GM23338 (cell line): Measurements from ENCODE around the gene FBXO31.

Experiments used
- CREB1 ChIP-seq: fragments of 250-450 bp; sonication (Bioruptor Pico); IDR thresholded peaks from 2 replicates; pipeline ENCODE4 v1.5.0; 2020; ENCODE audit warnings: low read depth, mild to moderate bottlenecking, moderate library complexity
- EZH2 ChIP-seq: fragments of 200-600 bp; sonication (generic); IDR thresholded peaks from one replicate; pipeline ENCODE4 v1.8.0; 2017; ENCODE audit warnings: antibody characterized with exemption, mild to moderate bottlenecking, low read depth; ENCODE audit not compliant: unreplicated experiment
- EZH2phosphoT487 ChIP-seq: fragments of 200-600 bp; sonication (generic); IDR thresholded peaks from one replicate; pipeline ENCODE4 v1.8.1; 2018; ENCODE audit warnings: antibody characterized with exemption; ENCODE audit not compliant: unreplicated experiment
- POLR2AphosphoS5 ChIP-seq: IDR thresholded peaks from 2 replicates; pipeline ENCODE4 v1.6.1; 2016; ENCODE audit warnings: antibody characterized with exemption, low read depth
- STAT1 ChIP-seq: IDR thresholded peaks from one replicate; pipeline ENCODE4 v1.6.1; 2016; ENCODE audit warnings: antibody characterized with exemption; ENCODE audit not compliant: unreplicated experiment
- ZNF114 ChIP-seq: fragments of 250-450 bp; sonication (Bioruptor Pico); IDR thresholded peaks from 2 replicates; pipeline ENCODE4 v1.5.0; 2020; ENCODE audit warnings: mild to moderate bottlenecking, moderate library complexity
- ZNF331 ChIP-seq: fragments of 250-450 bp; sonication (Bioruptor Pico); IDR thresholded peaks from 2 replicates; pipeline ENCODE4 v1.5.0; 2020; ENCODE audit warnings: low read depth, mild to moderate bottlenecking, moderate library complexity
- TF ChIP-seq, protein P1 (sequence below), 2 experiments: fragments of 200-600 bp in 1 of 2; sonication (generic) in 1 of 2; conservative IDR thresholded peaks; 2 replicates each; pipeline versions ENCODE4 v1.5.1 to v1.6.1; 2016 to 2017; ENCODE audit warnings: antibody characterized with exemption in 2 of 2, low read depth in 2 of 2, mild to moderate bottlenecking in 2 of 2, moderate library complexity in 1 of 2
- TF ChIP-seq, protein P2 (sequence below): IDR thresholded peaks from one replicate; pipeline ENCODE4 v1.6.1; 2018; ENCODE audit warnings: antibody characterized with exemption; ENCODE audit not compliant: unreplicated experiment
- TF ChIP-seq, protein P3 (sequence below): IDR thresholded peaks from 2 replicates; pipeline ENCODE4 v1.6.1; 2016; ENCODE audit warnings: antibody characterized with exemption
- TF ChIP-seq, protein P4 (sequence below): fragments of 250-450 bp; sonication (Bioruptor Pico); IDR thresholded peaks from 2 replicates; pipeline ENCODE4 v1.5.0; 2020; ENCODE audit warnings: mild to moderate bottlenecking, moderate library complexity

DNA sequence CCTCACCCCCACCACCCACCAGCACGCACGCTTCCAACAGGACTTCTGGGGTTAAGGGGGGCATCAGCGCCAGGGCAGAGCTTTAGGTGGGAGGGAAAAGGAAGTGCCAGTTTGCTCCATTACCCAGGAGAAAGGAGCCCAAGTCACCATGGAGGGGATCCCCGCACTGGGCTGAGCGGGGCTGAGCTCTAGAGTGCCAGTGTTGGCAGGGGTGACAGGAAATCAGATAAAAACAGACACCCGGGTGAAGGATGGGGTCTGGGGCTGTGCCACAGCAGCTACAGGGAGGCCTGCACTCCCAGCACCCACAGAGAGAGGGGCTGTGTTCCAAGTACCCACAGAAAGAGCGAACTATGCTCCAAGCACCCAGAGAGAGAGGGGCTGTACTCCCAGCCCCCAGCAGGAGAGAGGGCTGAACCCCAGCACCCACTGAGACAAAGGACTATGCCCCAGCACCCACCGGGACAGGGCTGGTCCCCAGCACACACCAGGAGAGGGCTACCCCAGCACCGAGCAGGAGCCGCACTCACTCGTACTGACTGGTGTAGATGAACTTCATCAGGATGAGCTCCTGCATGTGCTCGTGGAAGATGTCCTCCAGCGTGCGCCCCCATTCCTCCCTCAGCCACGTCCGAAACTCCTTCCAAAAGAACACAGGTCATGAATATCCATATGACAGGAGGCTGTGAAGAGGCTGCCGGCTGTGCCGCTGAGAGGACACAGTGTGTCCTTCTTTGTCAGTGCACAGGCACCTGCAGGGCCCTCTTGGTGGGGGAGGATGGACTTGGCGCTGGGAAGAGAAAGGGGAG lies 47.7 kb downstream of the FBXO31 start:
- TF ChIP-seq, protein P1, sequence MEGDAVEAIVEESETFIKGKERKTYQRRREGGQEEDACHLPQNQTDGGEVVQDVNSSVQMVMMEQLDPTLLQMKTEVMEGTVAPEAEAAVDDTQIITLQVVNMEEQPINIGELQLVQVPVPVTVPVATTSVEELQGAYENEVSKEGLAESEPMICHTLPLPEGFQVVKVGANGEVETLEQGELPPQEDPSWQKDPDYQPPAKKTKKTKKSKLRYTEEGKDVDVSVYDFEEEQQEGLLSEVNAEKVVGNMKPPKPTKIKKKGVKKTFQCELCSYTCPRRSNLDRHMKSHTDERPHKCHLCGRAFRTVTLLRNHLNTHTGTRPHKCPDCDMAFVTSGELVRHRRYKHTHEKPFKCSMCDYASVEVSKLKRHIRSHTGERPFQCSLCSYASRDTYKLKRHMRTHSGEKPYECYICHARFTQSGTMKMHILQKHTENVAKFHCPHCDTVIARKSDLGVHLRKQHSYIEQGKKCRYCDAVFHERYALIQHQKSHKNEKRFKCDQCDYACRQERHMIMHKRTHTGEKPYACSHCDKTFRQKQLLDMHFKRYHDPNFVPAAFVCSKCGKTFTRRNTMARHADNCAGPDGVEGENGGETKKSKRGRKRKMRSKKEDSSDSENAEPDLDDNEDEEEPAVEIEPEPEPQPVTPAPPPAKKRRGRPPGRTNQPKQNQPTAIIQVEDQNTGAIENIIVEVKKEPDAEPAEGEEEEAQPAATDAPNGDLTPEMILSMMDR (conservative IDR thresholded peaks at IDR 0.05; ENCODE audit: low read depth in 2 of 2) = no peak
- TF ChIP-seq EZH2 (no peak), EZH2phosphoT487 (no peak), POLR2AphosphoS5 (no peak), STAT1 (no peak), CREB1 (CRISPR knock-in tag) (no peak), ZNF331 (CRISPR knock-in tag) (no peak), ZNF114 (CRISPR knock-in tag) (no peak)
- TF ChIP-seq, protein P2, sequence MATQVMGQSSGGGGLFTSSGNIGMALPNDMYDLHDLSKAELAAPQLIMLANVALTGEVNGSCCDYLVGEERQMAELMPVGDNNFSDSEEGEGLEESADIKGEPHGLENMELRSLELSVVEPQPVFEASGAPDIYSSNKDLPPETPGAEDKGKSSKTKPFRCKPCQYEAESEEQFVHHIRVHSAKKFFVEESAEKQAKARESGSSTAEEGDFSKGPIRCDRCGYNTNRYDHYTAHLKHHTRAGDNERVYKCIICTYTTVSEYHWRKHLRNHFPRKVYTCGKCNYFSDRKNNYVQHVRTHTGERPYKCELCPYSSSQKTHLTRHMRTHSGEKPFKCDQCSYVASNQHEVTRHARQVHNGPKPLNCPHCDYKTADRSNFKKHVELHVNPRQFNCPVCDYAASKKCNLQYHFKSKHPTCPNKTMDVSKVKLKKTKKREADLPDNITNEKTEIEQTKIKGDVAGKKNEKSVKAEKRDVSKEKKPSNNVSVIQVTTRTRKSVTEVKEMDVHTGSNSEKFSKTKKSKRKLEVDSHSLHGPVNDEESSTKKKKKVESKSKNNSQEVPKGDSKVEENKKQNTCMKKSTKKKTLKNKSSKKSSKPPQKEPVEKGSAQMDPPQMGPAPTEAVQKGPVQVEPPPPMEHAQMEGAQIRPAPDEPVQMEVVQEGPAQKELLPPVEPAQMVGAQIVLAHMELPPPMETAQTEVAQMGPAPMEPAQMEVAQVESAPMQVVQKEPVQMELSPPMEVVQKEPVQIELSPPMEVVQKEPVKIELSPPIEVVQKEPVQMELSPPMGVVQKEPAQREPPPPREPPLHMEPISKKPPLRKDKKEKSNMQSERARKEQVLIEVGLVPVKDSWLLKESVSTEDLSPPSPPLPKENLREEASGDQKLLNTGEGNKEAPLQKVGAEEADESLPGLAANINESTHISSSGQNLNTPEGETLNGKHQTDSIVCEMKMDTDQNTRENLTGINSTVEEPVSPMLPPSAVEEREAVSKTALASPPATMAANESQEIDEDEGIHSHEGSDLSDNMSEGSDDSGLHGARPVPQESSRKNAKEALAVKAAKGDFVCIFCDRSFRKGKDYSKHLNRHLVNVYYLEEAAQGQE = no peak
- TF ChIP-seq, protein P3, sequence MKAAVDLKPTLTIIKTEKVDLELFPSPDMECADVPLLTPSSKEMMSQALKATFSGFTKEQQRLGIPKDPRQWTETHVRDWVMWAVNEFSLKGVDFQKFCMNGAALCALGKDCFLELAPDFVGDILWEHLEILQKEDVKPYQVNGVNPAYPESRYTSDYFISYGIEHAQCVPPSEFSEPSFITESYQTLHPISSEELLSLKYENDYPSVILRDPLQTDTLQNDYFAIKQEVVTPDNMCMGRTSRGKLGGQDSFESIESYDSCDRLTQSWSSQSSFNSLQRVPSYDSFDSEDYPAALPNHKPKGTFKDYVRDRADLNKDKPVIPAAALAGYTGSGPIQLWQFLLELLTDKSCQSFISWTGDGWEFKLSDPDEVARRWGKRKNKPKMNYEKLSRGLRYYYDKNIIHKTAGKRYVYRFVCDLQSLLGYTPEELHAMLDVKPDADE = no peak
- TF ChIP-seq, protein P4, sequence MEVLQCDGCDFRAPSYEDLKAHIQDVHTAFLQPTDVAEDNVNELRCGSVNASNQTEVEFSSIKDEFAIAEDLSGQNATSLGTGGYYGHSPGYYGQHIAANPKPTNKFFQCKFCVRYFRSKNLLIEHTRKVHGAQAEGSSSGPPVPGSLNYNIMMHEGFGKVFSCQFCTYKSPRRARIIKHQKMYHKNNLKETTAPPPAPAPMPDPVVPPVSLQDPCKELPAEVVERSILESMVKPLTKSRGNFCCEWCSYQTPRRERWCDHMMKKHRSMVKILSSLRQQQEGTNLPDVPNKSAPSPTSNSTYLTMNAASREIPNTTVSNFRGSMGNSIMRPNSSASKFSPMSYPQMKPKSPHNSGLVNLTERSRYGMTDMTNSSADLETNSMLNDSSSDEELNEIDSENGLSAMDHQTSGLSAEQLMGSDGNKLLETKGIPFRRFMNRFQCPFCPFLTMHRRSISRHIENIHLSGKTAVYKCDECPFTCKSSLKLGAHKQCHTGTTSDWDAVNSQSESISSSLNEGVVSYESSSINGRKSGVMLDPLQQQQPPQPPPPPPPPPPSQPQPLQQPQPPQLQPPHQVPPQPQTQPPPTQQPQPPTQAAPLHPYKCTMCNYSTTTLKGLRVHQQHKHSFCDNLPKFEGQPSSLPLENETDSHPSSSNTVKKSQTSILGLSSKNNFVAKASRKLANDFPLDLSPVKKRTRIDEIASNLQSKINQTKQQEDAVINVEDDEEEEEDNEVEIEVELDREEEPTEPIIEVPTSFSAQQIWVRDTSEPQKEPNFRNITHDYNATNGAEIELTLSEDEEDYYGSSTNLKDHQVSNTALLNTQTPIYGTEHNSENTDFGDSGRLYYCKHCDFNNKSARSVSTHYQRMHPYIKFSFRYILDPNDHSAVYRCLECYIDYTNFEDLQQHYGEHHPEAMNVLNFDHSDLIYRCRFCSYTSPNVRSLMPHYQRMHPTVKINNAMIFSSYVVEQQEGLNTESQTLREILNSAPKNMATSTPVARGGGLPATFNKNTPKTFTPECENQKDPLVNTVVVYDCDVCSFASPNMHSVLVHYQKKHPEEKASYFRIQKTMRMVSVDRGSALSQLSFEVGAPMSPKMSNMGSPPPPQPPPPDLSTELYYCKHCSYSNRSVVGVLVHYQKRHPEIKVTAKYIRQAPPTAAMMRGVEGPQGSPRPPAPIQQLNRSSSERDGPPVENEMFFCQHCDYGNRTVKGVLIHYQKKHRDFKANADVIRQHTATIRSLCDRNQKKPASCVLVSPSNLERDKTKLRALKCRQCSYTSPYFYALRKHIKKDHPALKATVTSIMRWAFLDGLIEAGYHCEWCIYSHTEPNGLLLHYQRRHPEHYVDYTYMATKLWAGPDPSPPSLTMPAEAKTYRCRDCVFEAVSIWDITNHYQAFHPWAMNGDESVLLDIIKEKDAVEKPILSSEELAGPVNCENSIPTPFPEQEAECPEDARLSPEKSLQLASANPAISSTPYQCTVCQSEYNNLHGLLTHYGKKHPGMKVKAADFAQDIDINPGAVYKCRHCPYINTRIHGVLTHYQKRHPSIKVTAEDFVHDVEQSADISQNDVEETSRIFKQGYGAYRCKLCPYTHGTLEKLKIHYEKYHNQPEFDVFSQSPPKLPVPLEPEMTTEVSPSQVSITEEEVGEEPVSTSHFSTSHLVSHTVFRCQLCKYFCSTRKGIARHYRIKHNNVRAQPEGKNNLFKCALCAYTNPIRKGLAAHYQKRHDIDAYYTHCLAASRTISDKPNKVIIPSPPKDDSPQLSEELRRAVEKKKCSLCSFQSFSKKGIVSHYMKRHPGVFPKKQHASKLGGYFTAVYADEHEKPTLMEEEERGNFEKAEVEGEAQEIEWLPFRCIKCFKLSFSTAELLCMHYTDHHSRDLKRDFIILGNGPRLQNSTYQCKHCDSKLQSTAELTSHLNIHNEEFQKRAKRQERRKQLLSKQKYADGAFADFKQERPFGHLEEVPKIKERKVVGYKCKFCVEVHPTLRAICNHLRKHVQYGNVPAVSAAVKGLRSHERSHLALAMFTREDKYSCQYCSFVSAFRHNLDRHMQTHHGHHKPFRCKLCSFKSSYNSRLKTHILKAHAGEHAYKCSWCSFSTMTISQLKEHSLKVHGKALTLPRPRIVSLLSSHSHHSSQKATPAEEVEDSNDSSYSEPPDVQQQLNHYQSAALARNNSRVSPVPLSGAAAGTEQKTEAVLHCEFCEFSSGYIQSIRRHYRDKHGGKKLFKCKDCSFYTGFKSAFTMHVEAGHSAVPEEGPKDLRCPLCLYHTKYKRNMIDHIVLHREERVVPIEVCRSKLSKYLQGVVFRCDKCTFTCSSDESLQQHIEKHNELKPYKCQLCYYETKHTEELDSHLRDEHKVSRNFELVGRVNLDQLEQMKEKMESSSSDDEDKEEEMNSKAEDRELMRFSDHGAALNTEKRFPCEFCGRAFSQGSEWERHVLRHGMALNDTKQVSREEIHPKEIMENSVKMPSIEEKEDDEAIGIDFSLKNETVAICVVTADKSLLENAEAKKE (CRISPR knock-in tag) = no peak
